Spleen (tissue), 7 donors: Measurements from ENCODE around the gene SGPL1.

Experiments used
- POLR2A ChIP-seq, 3 donors: fragments of 450-650 bp; IDR thresholded peaks; one replicate each; pipeline ENCODE4 v1.5.1; 2017; ENCODE audit warnings: antibody characterized with exemption in 3 of 3, mild to moderate bottlenecking in 1 of 3
- POLR2AphosphoS5 ChIP-seq, 3 donors: sonication (generic); formaldehyde crosslinking; IDR thresholded peaks; one replicate each; pipeline ENCODE4 v1.5.1; 2017; ENCODE audit warnings: antibody characterized with exemption in 3 of 3
- TF ChIP-seq, protein P1 (sequence below), 11 experiments: fragments of 200-600 bp in 7 of 11; fragments of 450-650 bp in 4 of 11; sonication (generic) in 4 of 11; IDR thresholded peaks in 8 of 11; conservative IDR thresholded peaks in 3 of 11; 1 replicate in 7 of 11; 2 replicates in 4 of 11; pipeline versions ENCODE4 v1.4.0 to v1.8.0; 2016 to 2021; ENCODE audit warnings: antibody characterized with exemption in 11 of 11, inconsistent platforms in 4 of 11, mild to moderate bottlenecking in 1 of 11
- donor health status: DM: no; HTN: no; CAD: no; lungs with moderate emphysema.
- donor health status: DM: no; HTN: no; CAD: no.
- donor health status: DM: no; HTN: no; CAD: no.

DNA sequence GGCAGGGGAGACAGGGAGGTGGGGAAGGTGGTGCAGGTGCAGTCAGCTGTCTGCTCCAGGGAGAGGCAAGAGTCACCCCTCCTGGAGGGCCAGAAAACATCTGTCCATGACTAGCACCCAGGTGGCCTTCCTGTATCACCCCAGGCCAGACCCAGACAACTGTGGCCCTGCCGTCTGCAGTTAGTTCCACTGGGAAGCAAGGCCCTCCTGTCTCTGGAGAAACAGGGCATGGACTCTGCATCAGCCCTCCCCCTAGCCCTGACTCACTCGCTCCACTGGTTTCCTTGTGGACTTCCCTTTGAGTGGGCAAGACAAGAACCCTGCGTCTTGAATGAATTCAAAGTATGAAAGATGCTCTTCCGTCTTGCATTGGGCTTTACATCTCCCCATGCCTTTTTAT is 43.1 kb upstream of the SGPL1 start:
- TF ChIP-seq, protein P1, sequence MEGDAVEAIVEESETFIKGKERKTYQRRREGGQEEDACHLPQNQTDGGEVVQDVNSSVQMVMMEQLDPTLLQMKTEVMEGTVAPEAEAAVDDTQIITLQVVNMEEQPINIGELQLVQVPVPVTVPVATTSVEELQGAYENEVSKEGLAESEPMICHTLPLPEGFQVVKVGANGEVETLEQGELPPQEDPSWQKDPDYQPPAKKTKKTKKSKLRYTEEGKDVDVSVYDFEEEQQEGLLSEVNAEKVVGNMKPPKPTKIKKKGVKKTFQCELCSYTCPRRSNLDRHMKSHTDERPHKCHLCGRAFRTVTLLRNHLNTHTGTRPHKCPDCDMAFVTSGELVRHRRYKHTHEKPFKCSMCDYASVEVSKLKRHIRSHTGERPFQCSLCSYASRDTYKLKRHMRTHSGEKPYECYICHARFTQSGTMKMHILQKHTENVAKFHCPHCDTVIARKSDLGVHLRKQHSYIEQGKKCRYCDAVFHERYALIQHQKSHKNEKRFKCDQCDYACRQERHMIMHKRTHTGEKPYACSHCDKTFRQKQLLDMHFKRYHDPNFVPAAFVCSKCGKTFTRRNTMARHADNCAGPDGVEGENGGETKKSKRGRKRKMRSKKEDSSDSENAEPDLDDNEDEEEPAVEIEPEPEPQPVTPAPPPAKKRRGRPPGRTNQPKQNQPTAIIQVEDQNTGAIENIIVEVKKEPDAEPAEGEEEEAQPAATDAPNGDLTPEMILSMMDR (IDR thresholded peaks at IDR 0.05 in 8 of 11, conservative IDR thresholded peaks at IDR 0.05 in 3 of 11): no peak
- no peak for TF ChIP-seq POLR2AphosphoS5 (IDR thresholded peaks at IDR 0.05)
- no peak for TF ChIP-seq POLR2A (IDR thresholded peaks at IDR 0.05)
